ENCODE measurements around the gene COX14.

- TF ChIP-seq CTCF (IDR thresholded peaks at IDR 0.05; ENCODE audit: insufficient read depth, low read depth, low read length) (no peak), EZH2 (IDR thresholded peaks at IDR 0.05; ENCODE audit: insufficient read depth, low read length) (no peak)
Observed at GRCh38 chr12:50106907-50107306, 5.1 kb upstream of the COX14 start.
